Measurements from ENCODE around the gene RBM17.

Gene RBM17, protein sequence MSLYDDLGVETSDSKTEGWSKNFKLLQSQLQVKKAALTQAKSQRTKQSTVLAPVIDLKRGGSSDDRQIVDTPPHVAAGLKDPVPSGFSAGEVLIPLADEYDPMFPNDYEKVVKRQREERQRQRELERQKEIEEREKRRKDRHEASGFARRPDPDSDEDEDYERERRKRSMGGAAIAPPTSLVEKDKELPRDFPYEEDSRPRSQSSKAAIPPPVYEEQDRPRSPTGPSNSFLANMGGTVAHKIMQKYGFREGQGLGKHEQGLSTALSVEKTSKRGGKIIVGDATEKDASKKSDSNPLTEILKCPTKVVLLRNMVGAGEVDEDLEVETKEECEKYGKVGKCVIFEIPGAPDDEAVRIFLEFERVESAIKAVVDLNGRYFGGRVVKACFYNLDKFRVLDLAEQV

GRCh38 chr10:6088721-6089333, at the start of gene RBM17:
RBM17 (plus strand) TSS chr10:6089034; CDS start chr10:6097066, 8,032 bp downstream.
- peak; percentile 100 for DNase-seq

DNA sequence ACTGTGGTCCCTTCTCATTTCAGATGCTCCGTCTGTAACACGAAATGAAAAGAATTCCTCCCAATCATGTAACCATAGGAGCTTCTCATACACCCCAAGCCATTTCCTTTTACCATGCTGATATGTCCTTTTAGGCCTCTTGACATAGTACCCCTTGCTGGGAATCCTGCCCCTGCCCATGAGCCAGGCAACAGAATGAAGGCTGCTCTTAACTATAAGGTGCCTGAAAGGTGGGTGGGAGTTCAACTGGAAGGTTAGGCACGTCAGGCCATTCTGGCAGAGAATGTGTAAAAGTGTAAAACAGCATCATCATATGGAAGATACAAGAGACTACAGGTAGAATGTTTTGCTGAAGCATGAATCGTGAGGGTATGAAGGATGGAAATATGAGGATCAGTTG, 49.1 kb upstream of the RBM17 start:
- DNase-seq = peak; percentile 54

DNA sequence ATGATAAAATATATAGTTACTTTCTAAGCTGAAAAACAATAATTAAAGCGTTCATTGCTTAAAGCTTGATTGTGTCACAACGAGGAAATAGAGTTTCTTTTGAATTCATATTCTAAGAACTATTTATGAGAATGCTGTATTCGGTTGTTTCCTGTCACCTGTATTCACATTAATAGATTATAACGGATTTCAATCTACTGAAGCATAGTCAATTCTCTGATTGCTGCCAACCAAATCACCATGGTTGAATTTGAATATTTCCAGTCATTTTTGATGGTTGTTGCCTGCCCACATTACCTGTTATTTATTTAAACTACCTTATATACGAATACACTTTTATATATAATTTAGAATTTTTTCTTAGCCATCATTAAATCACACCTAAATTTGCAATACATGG, 48.6 kb upstream of the RBM17 start:
- no peak for DNase-seq

GRCh38 chr10:6043377-6043776, 45.5 kb upstream of the RBM17 start:
- peak; percentile 50 for DNase-seq

DNA sequence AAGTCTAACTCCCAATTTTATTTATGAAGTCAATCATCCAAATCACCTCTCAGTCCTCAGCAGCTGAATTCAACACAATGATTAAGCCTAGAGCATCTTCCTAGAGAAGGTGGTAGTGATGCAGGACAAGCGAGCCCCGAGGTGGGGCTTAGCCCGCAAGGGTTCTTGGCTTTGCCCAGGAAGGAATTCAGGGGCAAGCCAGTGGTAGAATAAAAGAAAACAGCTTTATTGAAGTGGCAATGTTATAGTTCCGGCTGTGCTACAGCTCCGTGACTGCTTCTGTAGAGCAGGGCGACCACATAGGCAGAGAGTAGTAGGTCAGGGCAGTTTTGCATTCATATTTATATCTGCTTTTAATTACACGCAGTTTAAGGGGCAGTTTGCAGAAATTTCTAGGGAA, 44.8 kb upstream of the RBM17 start:
- no peak for DNase-seq

- peak; percentile 70 for DNase-seq
Measured at GRCh38 chr10:6044751-6045313, 44.0 kb upstream of the RBM17 start.

GRCh38 chr10:6045314-6045848, 43.5 kb upstream of the RBM17 start:
- DNase-seq = peak; percentile 78

GRCh38 chr10:6045878-6046772, 42.7 kb upstream of the RBM17 start:
- DNase-seq = peak; percentile 63

DNA sequence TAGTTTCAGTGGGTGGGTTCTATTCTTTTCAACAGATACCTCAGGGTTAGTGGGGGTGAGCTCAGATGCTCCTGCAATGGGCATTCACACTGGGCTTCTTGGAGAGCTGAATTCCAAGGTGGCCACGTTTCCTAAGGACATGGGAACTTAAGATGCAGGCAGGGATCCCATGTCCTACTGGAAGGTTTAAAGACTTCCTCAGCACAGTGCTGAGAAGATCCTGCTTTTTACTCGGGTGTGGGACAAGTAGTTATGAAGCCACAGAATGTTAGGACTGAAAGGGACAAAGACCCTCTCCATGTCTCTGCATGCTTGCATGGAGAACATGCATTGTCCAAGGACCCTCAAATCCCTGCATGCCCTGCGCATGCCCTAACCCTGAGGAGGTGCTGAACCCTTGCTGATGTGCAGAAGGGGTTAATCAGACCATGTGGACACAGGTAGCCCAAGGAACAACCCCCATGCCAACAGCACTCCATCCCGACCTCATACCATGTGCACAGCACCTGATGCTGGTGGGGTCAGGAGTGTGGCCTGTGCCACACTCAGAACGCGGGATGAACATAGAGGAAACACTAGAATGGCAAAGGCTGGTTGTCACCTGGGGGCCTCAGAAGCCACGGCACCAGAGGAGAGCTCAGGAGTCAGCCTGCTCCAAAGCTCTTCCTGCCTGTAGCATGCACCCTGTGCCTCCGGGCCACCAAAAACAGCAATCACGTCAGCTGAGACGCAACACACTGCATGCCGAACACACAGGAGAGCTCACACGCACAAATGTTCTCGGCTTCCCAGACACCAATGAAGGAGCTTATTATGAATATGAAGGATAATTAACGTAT, 41.8 kb upstream of the RBM17 start:
- peak; percentile 61 for DNase-seq

DNA sequence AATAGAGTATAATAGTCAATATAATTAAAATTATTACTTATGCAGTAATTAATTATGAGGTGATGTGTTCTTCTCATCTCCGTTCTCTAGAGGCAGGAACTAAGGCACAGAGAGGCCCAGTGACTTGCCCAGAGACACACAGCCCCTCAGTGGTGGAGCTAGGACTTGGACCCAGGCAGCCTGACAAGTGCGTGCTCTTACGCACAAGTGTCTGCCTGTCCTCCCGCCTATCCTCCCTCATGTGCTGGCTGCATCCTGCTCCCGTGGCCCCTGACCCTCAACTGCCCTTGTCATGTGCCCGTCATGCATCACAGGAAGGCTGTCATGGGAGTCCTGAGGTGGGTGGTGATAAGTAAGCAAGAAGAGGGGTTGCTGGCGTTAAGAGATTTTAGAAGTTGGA, 41.0 kb upstream of the RBM17 start:
- DNase-seq = peak; percentile 63

DNA sequence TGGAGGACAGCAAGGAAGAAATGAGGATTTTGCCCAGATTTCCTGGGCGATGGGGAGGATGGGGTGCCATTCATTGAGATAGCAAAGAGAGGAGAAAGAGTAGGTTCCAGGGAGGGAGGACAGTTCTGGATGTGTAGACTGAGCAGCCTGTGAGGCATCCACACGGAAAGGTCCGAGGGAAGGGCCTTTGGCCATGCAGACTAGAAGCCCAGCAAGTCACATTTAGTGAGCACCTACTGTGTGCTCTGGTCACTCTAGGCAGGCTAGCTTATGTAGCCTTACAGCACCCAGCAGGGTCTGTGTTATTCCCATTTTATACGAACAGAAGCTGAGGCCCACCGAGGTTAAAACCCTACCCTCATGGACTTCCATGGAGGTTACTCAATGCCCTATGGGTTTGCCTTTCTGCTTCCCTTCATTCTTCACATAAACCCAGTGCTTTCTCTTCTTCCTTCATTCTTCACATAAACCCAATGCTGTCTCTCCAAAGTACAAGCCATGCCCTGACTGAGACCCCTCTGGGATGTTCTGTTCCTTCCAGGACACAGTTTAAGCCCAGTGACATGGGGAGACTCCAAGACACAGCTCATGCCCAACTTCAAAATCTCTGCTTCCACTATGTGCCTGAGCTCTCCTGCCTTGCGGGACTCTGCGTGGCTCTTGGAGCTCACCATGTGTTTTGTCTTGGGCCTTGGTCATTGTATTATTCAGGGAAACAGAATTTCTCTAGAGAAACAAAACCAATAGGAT, 40.4 kb upstream of the RBM17 start:
- DNase-seq = peak; percentile 58

- peak; percentile 55 for DNase-seq
Measured at GRCh38 chr10:6049031-6049400, 39.8 kb upstream of the RBM17 start.

DNA sequence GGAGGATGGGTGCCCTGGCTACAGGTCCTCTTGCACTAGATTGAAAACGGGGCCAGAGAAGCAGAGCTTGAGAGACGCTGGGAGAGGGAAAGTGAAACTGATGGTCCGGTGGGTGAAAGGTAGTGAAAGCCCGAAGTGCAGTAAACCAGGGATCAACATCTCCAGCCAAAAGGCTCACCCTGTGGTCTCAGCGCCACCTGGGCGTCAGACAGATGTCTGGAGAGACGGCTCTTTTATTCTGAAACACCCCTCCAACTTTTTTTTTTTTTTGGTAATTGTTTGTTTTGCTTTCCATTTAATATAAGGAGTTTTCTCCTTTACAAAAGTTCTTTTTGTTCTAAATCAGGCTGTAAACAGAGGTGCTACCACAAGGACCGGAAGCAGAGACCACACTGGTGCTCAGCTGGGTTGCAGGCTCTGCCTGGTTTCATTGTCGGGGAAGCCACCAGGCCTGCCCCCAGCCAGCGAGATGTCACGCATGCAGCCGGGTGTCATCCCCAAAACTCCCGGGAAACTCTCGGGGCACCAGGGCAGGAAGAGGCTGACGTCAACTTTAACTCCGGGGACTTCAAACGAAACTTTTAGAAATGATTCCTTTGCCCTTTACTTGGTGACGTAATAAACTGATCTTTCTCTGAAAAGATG, 37.9 kb upstream of the RBM17 start:
- DNase-seq = peak; percentile 94

DNA sequence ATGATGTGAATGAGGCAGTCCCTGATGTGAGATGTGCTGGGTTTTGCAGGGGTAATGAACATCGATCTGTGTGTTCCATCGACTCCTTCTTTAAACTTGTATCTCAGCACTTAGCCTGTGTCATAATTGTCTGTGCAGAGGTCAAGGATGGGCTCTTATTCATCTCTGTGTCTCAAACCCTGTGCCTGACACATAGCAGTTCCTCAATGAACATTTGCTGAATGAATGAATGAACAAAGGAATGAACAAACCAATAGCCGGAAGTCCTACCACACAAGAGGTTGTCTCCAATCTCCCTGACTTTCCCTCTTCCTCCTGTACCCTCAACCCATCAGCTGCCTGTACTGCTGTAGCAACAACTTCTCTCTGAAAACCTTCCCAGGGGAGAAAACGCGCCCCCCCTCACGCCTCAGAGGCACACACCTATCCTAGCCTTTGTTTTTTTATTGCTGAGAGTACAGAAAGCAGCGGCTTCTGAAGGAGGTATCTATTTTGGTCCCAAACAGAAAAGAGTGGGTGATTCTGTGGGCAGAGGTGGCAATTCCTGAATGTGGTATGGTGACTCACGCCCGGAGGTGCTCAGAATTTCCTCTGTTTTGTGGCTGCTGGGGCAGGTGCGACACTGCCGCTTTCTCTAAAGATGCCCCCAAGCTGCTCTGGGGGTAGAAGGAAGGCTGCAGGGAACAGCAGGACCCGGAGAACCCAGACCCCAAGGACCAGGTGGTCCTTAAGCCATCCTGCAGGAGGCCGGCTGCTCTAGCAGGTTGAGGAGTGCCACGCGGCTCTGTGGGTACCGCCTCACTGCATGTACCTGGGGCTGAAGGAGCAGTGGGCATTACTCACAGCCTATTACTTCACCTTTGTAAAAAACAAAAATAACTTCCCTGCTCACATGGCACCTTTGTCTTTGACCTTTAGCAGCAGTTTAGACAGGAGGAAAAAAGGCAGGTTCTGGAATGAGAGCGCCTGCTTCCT, 36.3 kb upstream of the RBM17 start:
- peak; percentile 90 for DNase-seq

GRCh38 chr10:6053303-6053702, 35.5 kb upstream of the RBM17 start:
- peak; percentile 55 for DNase-seq

DNA sequence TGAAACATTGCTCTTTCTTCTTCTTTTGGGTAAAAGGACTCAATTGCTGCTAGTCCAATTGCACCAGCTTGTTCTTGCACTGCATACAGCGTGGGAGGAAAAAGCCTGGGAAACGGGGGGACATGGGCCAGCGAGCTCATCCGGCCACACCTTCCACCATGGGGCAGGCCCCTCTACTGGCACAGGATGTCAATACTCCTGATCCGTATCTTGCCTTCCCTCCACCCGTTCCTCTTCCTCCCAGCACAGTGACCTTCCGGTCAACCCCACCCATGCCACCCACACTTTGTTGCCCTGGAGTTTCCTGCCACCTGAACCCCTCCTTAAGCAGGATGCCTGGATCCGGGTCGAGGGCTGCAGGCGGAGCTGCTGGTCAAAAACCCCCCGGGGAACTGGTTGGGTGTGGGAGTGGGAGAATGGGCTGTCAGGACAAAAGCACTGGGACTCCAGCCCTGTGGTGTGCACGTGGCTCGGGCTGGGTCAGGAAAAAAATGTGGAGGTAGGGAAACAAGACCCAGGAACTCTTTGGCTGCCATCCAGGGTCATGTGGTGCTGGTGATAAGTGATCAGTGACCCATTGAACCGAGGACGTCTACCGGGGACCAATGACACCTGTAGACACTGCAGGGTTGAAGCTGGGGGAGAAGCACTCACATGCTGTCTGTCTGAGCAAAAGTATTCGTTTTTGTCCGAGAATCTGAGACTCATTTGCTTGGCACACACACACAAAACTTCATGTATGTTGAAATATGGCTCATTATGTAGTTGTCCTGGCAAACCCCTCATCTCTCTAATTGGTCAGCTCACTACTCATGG, 34.8 kb upstream of the RBM17 start:
- DNase-seq = peak; percentile 73

DNA sequence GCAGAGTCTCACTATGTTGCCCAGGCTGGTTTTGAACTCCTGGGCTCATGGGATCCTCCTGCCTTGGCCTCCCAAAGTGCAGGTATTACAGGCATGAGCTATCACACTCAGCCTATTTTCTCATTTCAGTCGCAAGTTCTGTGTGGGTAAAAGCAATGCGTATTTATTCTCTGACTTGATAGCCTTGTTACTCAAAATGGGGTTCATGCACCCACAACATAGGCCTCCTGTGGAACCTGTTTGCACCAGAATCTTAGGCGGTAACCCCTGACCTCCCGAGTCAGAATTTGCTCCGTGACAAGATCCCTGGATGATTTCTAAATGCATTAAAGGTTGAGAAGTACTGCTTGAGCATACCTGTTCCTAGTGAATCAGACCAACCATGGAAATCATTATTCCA, 34.0 kb upstream of the RBM17 start:
- DNase-seq = peak; percentile 56

DNA sequence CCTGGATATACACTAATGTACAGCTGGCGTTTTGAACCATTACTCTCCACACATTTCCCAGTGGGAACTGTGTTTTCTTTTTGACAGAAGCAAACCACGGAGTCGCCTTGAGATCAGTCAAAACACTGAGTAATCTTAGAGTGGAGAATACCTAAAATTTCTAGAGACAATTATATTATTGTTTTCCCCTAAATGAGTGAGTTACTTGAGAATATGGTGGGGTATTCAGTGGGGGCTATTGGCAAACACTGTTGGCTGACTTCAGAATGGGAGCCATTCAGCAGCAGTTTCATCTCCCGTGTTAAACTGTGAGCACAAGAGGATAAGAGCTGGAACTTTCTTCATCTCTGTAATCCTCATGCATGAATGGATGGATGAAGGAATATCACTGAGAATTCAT, 32.9 kb upstream of the RBM17 start:
- peak; percentile 51 for DNase-seq
